HL-60 (cell line): ENCODE data around the gene USH2A.

Source experiments
- CTCF ChIP-seq: IDR thresholded peaks from one replicate; pipeline ENCODE4 v1.5.1; 2011; ENCODE audit warnings: low read length, control low read depth, inconsistent platforms; ENCODE audit not compliant: insufficient read depth
- GABPA ChIP-seq: IDR thresholded peaks from 2 replicates; pipeline ENCODE4 v1.6.1; 2012; ENCODE audit warnings: low read depth

- TF ChIP-seq CTCF: no peak
- TF ChIP-seq GABPA: no peak
Measured at GRCh38 chr1:216285052-216285451, 138.2 kb downstream of the USH2A start.
